GM12801 (cell line): ENCODE results near the gene KLF5.

Experiments
- TF ChIP-seq, protein P1 (sequence below): IDR thresholded peaks from one replicate; pipeline ENCODE4 v1.5.1; 2011; ENCODE audit warnings: control low read depth; ENCODE audit not compliant: insufficient read length; ENCODE audit errors: extremely low read depth

KLF5 gene

DNA sequence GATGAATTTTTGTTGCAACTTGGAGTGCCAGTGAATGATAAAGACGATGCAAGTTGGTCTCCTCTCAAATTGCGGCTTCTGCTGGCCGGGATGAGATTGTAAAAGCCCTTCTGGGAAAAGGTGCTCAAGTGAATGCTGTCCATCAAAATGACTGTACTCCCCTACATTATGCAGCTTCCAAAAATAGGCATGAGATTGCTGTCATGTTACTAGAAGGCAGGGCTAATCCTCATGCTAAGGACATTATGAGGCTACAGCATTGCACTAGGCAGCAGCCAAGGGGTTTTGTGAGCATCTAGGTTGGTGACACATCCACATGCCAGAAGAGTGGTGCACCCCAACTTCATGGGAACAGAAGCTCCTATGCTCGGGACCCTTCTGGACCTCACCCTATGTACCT is 22.2 kb upstream of the KLF5 start:
- TF ChIP-seq, protein P1, sequence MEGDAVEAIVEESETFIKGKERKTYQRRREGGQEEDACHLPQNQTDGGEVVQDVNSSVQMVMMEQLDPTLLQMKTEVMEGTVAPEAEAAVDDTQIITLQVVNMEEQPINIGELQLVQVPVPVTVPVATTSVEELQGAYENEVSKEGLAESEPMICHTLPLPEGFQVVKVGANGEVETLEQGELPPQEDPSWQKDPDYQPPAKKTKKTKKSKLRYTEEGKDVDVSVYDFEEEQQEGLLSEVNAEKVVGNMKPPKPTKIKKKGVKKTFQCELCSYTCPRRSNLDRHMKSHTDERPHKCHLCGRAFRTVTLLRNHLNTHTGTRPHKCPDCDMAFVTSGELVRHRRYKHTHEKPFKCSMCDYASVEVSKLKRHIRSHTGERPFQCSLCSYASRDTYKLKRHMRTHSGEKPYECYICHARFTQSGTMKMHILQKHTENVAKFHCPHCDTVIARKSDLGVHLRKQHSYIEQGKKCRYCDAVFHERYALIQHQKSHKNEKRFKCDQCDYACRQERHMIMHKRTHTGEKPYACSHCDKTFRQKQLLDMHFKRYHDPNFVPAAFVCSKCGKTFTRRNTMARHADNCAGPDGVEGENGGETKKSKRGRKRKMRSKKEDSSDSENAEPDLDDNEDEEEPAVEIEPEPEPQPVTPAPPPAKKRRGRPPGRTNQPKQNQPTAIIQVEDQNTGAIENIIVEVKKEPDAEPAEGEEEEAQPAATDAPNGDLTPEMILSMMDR = no peak

DNA sequence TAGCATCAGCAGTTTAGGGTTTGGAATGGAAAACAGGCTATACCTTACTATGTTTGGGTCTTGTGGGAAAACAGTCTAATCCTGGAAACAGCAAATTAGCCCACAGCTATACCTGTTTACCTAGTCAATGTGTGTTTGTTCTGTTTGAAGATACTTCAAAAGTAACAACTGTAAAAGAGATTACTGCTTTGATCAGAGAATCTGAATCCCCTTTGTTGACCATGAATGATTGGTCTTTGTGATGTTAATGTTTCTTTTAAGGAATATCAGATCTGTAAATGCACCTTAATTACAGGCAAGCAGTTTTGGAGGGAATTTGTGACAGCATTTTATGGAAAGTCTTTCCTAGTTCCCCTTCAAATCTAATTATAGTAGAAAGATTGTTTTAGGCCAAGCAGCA is 20.7 kb upstream of the KLF5 start:
- TF ChIP-seq, protein P1 = no peak

DNA sequence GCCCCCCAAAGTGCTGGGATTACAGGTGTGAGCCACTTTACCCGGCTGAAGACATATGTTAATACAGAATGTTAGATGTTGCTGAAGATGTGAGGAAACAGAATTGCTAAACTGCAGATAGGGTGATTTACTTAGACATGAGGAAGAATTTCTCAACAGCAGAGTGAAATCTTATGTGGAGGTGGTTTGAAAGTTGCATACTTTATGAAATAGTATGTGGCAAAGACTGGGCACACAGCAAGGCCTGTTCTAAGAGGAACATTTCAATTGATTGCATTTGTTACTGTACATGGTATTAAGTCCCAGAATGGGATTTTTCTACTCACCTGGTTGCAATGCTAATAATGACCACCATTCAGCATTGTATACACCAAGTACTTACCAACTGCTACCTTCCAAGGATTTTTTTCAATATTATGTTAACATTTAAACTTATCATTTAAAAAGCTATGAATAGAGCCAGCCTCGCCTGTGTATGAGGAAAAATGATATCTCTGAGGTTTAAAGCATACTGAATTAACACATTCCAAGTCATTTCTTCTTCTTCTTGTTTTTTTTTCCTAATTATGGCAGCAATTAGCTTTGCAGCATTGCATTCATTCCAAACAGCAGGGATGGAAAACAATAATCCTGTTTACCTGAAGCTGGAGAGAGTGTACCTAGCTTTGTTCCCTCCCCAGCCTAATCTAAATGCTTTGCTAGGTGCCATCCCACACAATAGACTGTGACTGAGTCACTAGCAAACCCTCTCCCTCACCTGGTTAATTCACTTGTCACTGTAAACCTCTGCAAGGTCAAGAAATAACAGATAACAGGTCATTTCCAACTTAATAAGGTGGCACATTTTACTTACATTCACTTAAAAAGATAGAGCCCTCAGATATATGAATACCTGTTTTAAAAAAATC is 19.4 kb upstream of the KLF5 start:
- TF ChIP-seq, protein P1 = no peak

DNA sequence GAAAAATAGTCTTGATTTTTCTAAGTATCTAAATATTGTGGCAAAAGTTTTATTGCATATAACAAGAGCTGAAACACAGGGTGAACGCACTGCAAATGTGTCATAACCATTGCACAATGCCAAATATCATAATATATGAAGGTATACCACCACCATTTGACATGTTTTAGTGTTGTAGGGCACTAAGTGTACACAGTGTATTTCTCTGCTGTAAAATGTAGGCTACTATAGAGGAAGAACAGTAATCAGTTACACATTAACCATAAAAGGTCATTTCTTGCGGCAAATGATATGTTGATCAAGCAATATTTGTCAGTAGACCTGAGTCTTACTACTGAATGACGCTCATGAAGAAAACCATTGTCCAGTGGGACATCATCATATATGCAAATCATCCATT is 18.3 kb upstream of the KLF5 start:
- TF ChIP-seq, protein P1 = no peak

DNA sequence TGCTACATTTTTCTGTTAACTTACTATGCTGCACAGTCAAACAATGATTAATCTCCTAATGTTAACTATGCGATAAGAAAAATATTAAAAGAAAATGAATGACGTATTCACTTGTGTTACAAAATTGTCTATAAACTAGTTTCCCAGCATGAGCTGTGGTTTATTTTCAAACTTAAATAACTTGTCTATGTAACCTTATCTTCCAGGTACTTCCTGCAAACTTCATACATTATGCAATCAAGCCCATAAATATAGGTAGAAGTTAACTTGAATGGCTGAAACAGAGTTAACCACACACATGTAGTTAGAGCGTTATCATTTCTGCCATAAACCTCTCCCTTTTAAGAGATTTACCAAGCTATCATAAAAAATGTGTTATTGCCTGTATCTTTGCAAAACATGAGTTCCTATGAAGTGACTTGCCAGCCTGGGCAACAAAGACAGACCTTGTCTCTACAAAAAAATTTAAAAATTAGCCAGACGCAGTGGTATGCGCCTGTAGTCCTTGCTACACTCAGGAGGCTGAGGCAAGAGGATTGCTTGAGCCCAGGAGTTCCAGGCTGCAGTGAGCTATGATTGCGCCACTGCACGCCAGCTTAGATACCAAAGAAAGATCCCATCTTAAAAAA is 17.7 kb upstream of the KLF5 start:
- TF ChIP-seq, protein P1 = no peak

DNA sequence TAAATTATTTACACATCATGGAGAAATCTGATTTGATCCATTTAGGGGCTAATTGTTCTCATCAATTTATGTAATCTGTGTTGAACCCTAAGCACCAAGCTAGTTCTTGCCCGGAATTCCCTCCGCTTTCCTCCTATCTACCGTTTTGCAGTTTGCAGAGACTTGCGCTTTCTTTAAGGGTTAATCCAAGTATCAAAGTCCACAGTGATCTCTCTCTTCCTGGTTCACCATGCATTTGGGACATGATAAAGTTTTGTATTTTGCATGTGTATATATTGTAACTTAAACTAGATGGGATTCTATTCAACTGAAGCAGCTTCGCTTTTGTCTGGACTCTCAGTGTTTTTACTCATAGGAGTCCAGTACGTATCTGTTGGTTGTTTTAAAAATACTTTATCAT is 13.8 kb upstream of the KLF5 start:
- TF ChIP-seq, protein P1 = no peak

DNA sequence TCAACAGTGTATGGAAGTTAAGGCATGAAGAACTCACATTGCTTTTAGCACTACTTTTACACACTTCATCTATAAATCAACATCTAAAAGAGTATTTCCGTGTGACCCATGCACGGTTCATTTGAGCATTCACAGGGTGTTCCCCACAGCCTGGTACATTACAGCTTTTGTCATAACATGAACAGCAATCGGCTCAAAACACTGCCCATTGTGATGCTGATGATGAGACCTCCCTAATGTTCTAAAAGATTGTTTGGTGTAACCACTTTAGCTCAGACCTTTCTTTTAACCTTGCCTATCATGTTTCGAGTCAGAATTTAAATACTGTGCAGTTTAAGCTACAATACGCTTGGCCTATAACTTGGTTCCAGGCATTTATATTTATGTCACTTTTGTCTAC is 4.1 kb upstream of the KLF5 start:
- TF ChIP-seq, protein P1 = no peak
